ENCODE measurements around the gene TUNAR.

The TUNAR gene

DNA sequence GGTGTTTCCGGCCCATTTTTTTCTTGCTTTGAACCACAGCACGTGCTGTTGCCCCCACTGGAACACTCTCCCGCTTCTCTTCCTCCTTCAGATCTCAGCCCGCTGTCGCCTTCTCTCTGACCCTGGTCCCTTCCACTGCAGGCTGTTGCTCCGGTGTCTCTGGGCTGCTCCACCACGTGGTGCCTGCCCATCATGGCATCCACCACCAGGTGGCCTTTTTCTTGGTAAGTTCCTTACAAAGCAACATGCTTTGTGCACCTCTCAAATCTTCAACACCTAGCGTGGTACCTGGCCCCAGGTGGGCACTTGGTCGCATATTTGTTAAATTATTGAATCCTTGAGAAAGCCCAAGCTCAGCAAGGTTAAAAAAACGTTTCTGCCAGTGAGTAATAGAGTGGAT, 19.1 kb downstream of the TUNAR start:
- Histone ChIP-seq H3K36me3 (ENCODE audit: insufficient read depth, low read length) (no peaks in the 10 kb centered on the region), H3K9ac (ENCODE audit: low read length) (no peak overlapping the region), H3K9me2 (ENCODE audit: low read depth, low read length) (no peaks in the 10 kb centered on the region), H3K4me3 (ENCODE audit: low read depth, low read length, poor library complexity, severe bottlenecking) (no peak overlapping the region), H3K4me2 (ENCODE audit: low read length) (no peak overlapping the region), H4K20me1 (ENCODE audit: insufficient read depth, low read length) (no peaks in the 10 kb centered on the region), H3K9me3 (ENCODE audit: low read length) (no peaks in the 10 kb centered on the region), H3K4me1 (ENCODE audit: insufficient read depth, low read length, severe bottlenecking) (no peaks in the 10 kb centered on the region), H2AFZ (ENCODE audit: low read length) (no peak overlapping the region), H3K27ac (ENCODE audit: low read depth, low read length, poor library complexity, severe bottlenecking) (no peak overlapping the region), H3F3A (ENCODE audit: insufficient read depth, low read length) (no peaks in the 10 kb centered on the region), H3K79me2 (ENCODE audit: insufficient read depth, low read length) (no peaks in the 10 kb centered on the region), H3K27me3 (ENCODE audit: insufficient read depth, low read length) (no peaks in the 10 kb centered on the region)
- TF ChIP-seq, protein P1, sequence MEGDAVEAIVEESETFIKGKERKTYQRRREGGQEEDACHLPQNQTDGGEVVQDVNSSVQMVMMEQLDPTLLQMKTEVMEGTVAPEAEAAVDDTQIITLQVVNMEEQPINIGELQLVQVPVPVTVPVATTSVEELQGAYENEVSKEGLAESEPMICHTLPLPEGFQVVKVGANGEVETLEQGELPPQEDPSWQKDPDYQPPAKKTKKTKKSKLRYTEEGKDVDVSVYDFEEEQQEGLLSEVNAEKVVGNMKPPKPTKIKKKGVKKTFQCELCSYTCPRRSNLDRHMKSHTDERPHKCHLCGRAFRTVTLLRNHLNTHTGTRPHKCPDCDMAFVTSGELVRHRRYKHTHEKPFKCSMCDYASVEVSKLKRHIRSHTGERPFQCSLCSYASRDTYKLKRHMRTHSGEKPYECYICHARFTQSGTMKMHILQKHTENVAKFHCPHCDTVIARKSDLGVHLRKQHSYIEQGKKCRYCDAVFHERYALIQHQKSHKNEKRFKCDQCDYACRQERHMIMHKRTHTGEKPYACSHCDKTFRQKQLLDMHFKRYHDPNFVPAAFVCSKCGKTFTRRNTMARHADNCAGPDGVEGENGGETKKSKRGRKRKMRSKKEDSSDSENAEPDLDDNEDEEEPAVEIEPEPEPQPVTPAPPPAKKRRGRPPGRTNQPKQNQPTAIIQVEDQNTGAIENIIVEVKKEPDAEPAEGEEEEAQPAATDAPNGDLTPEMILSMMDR (IDR thresholded peaks at IDR 0.05; ENCODE audit: low read length) = peak; percentile 60
- TF ChIP-seq EZH2 (IDR thresholded peaks at IDR 0.05; ENCODE audit: borderline replicate concordance, low read length) = no peak

DNA sequence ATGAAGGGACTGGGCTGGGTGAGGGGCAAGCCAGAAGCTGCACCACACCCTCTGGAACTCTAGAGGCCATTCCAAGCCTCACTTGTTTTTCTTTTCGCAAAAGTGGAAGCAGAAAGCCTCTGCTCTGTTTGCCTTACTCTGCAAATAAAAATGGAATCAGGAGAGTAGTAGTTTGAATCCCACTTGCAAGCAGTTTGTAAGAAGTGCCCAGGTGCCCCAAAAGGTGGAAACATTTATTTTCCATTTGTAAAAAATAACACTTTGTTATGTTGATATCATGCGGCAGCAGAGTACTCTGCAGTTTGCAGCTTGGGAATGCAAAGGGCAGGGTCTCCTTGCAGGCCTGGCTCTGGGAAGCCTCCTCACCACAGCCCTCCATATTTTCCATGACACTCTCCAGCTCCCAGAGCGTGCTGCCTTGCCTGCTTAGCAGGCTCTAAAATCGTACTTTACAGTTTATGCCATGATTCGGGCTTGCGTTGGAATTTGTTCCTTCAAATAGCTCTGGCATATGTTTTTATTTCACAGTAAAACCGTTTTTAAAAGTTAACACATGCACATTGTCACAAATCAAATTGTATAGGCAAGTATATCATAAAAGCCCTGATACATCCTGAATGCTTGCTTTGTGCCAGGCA, 20.0 kb downstream of the TUNAR start:
- Histone ChIP-seq H3F3A (ENCODE audit: insufficient read depth, low read length) (no peaks in the 10 kb centered on the region), H3K36me3 (ENCODE audit: insufficient read depth, low read length) (no peaks in the 10 kb centered on the region), H3K9me3 (ENCODE audit: low read length) (no peaks in the 10 kb centered on the region), H3K4me1 (ENCODE audit: insufficient read depth, low read length, severe bottlenecking) (no peaks in the 10 kb centered on the region), H3K27me3 (ENCODE audit: insufficient read depth, low read length) (no peaks in the 10 kb centered on the region), H3K79me2 (ENCODE audit: insufficient read depth, low read length) (no peaks in the 10 kb centered on the region), H3K4me2 (ENCODE audit: low read length) (no peak overlapping the region), H2AFZ (ENCODE audit: low read length) (no peak overlapping the region), H3K9ac (ENCODE audit: low read length) (no peak overlapping the region), H3K9me2 (ENCODE audit: low read depth, low read length) (no peaks in the 10 kb centered on the region), H3K4me3 (ENCODE audit: low read depth, low read length, poor library complexity, severe bottlenecking) (no peak overlapping the region), H3K27ac (ENCODE audit: low read depth, low read length, poor library complexity, severe bottlenecking) (no peak overlapping the region), H4K20me1 (ENCODE audit: insufficient read depth, low read length) (no peaks in the 10 kb centered on the region)
- TF ChIP-seq EZH2 (IDR thresholded peaks at IDR 0.05; ENCODE audit: borderline replicate concordance, low read length) = no peak
- TF ChIP-seq, protein P1 (IDR thresholded peaks at IDR 0.05; ENCODE audit: low read length) = no peak

DNA sequence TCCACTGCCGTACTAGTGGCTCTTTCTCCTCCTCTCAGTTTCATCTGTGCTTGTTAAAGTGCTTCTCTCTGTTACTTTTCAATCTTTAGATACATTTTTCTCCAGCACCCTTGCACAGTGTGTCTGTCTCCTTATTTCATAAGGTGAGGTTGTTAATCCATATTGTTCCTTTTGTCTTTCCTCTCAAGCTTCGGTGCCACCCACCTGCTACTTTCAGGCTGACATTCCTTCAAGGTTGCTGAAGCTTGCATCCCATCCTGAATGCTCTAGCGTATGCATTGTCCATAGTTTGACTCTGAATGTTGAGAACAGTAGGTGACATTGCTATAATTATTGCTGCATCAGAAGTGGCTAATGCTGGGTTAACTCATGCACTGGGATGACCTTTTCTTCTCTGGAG, 20.6 kb downstream of the TUNAR start:
- Histone ChIP-seq H3K4me1 (ENCODE audit: insufficient read depth, low read length, severe bottlenecking) (no peaks in the 10 kb centered on the region), H3K27me3 (ENCODE audit: insufficient read depth, low read length) (no peaks in the 10 kb centered on the region), H3K4me3 (ENCODE audit: low read depth, low read length, poor library complexity, severe bottlenecking) (no peak overlapping the region), H2AFZ (ENCODE audit: low read length) (no peak overlapping the region), H3K36me3 (ENCODE audit: insufficient read depth, low read length) (no peaks in the 10 kb centered on the region), H3K79me2 (ENCODE audit: insufficient read depth, low read length) (no peaks in the 10 kb centered on the region), H3K27ac (ENCODE audit: low read depth, low read length, poor library complexity, severe bottlenecking) (no peak overlapping the region), H3K9ac (ENCODE audit: low read length) (no peak overlapping the region), H3F3A (ENCODE audit: insufficient read depth, low read length) (no peaks in the 10 kb centered on the region), H3K9me3 (ENCODE audit: low read length) (no peaks in the 10 kb centered on the region), H4K20me1 (ENCODE audit: insufficient read depth, low read length) (no peaks in the 10 kb centered on the region), H3K4me2 (ENCODE audit: low read length) (no peak overlapping the region), H3K9me2 (ENCODE audit: low read depth, low read length) (no peaks in the 10 kb centered on the region)
- TF ChIP-seq, protein P1 (IDR thresholded peaks at IDR 0.05; ENCODE audit: low read length) = no peak
- no peak for TF ChIP-seq EZH2 (IDR thresholded peaks at IDR 0.05; ENCODE audit: borderline replicate concordance, low read length)

Measured in OCI-LY1 (cell line).